ENCODE results near the gene AFAP1L2.

The AFAP1L2 gene

GRCh38 chr10:114404171-114405010, at the start of gene AFAP1L2:
Gene AFAP1L2, minus strand, starts transcription at chr10:114404502. Its CDS starts 47 bp downstream, at chr10:114404455.
- peak; percentile 31 for DNase-seq (ENCODE audit: low spot score)

DNA sequence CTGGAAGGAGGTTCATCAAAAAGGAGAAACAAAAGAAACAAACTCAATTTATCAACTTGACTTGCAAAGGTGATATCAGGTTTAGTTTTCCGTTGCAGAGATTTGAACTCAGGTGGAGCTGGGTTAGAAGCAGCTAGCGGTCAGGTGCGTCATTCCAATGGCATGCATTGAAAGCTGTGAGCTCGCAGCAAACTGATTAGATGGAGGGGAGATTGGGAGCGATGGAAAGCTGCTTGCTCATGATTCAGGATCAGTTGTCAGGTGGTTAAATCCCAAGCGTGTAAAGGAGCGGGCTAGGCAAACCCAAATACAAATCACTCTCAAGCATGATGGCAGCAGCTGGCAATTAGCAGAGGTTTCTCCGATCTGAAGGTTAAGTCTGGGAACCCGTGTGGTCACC, 49.3 kb upstream of the AFAP1L2 start:
- no peak for DNase-seq (ENCODE audit: low spot score)

DNA sequence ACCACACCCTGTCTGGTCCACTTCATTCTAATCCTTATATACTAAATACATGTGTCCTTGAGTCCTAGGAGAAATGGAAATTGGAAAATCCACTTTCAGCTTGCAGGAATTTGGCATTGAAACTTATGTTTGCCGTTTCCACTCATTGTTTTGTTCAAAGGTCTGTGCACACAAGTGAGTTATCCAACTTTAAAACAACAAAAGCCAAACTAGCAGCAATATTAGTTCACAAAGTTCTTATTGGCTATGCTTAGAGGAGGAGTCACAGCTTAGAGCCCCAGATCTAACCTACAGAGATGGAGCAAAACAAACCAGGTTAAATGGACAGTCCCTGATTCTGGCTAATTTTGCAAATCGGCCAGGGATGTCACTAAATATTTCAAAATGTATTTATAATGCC, 44.6 kb upstream of the AFAP1L2 start:
- no peak for DNase-seq (ENCODE audit: low spot score)

DNA sequence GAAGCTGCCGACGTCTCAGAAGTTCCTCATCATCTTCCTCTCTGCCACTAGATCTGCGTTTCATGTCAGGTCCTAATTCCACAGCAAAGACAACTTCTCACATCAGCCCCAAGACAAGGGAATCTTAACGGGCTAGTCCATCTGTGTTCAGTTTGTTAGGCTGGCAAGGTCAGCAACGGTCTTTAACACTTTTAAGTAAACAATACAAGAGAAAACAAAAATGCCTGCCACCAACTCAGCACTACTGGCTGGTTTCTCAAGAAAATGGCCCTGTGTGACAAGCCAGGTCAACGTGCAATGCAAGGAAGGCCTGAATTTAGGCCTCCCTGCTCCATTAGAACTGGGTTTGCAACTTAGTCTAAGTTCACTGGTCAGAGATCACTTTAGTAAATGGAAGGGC, 41.0 kb upstream of the AFAP1L2 start:
- no peak for DNase-seq (ENCODE audit: low spot score)

DNA sequence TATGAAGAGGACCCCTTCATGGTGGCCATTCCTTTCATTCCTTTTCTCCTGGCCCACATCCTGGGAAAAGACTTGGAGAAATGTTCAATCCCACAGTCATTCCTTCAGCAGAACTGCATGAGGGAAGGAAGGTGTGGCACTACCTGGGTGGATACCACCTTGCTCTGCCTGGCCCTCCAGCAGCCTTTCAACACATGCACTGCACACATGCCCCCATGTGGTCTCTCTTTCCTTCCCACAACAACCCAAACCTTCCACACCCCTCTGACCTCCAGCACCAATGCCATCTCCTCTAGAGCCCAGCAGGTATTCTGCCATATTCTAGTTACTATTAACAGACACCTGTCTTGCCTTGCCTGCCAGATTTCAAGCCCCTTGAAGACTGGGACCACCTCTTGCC, 40.5 kb upstream of the AFAP1L2 start:
- no peak for DNase-seq (ENCODE audit: low spot score)

- no peak for DNase-seq (ENCODE audit: low spot score)
Observed at GRCh38 chr10:114442091-114442630, 37.9 kb upstream of the AFAP1L2 start.

DNA sequence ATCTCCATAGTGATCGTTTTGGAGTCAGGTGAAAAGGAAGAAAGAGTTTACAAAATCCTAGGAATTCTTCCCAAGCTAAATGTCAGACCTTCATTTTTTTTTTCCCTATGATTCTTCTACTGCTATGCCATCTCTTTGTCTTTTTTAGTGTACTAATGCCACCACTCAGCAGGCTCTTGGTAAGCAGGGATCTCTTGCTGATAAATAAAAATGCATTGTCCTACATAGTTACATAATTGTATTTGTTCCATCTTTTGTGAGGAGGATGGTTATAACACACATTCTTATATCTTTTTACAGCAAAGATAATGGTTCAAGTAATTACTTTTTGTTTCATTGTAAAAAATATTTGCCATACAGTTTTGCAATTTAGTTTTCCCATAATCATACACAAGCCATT, 36.8 kb upstream of the AFAP1L2 start:
- DNase-seq (ENCODE audit: low spot score), result peak; percentile 44

DNA sequence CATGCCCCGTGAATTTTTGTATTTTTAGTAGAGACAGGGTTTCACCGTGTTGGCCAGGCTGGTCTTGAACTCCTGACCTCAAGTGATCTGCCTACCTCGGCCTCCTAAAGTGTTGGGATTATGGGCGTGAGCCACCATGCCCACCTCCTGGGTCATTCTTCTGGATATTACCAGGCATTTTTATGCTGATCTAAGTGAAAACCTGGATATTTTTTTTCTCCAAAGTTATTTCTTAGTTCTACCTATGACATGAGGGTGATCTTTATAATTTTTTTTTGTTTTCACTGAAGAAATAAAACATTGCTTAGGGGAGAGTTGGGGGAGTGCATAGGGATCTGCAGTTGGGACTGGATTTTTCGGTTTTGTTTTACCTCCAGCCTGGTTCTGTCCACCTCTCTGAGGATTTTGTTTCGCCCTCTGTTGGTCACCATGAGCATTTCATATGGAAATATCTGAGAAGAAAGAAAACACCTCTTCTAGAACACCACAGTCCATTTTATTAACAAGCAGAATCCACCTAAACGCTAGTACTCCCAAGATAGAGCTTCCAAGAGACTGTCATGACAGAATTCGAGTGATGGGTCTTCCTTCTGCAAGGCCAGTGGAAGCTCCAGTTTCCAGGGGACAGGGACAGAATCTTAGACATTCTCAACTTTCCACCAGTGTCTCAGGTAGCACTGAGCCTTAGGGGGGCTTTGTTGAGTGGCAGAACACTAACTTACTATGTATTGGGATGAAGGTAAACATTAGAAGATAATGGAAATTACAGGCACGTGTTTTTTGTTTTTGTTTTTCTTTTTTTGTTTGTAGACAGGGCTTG, 33.4 kb upstream of the AFAP1L2 start:
- DNase-seq (ENCODE audit: low spot score), result no peak

GRCh38 chr10:114436941-114437340, 32.6 kb upstream of the AFAP1L2 start:
- no peak for DNase-seq (ENCODE audit: low spot score)

GRCh38 chr10:114432566-114433093, 28.3 kb upstream of the AFAP1L2 start:
- no peak for DNase-seq (ENCODE audit: low spot score)

DNA sequence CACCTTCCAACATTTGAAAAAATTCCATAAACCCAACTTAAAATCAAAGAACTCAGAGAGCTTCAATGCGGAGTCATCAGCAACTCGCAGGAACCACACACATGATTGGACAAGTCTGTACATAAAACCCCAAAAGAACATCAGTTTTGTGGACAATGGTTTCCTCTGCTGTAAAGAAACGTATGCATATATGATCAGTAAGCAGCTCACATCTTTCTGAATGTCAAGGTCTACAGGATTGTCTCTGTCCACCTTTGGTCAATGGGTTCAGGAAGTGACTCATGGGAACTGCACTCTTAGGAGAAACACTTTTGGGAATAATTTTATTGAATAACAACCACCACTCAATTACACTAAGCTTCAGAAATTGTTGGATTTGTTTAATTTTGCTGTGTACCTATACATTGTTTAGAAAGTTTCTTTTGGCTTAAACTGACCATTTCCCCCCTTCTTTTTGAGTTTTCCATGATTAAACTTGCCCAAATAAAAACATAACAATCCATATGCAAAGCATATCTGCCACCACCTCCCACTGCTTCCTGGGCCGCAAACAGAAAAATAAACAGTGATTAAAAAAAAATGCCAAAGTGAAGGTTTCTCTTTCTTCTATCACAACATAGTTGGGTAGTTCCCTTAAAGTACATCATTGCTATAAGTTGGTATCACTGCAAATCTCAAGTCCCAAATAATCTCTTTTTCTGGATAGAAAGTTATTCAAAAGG, 27.3 kb upstream of the AFAP1L2 start:
- DNase-seq (ENCODE audit: low spot score), result no peak

DNA sequence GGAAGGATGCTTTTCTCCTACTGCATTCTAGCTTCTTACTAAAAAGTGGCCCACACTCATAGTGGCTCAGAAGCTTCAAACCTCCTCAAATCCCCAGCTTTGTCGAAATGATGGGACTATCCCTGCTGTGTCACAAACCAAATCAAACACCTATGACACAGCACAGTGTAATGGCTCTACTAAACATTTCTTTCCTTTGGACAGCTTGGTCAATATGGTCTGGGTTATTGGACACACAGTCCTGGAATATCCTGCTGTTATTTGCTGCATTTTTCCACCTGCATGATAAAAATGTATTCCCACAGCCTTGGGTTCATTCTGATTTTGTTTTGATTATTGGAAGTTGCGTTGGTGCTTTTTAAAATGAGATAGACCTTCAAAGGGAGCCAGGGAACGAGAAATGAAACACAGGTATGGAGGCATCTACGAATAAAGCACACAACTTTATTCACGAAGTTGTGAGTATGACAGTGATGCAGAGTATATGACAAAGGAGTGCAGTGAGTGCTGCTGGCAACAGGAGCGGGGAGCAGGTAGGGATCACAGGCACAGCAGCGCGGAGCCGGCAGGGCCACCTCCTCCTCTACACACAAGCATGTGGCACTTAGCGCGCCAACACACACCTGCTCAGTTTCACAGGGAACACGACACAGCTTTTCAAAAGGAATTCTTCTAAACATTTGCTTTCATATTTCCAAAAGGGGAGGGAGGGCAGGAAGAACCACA, 26.5 kb upstream of the AFAP1L2 start:
- DNase-seq (ENCODE audit: low spot score), result no peak

- no peak for DNase-seq (ENCODE audit: low spot score)
Observed at GRCh38 chr10:114429581-114430335, 25.5 kb upstream of the AFAP1L2 start.

DNA sequence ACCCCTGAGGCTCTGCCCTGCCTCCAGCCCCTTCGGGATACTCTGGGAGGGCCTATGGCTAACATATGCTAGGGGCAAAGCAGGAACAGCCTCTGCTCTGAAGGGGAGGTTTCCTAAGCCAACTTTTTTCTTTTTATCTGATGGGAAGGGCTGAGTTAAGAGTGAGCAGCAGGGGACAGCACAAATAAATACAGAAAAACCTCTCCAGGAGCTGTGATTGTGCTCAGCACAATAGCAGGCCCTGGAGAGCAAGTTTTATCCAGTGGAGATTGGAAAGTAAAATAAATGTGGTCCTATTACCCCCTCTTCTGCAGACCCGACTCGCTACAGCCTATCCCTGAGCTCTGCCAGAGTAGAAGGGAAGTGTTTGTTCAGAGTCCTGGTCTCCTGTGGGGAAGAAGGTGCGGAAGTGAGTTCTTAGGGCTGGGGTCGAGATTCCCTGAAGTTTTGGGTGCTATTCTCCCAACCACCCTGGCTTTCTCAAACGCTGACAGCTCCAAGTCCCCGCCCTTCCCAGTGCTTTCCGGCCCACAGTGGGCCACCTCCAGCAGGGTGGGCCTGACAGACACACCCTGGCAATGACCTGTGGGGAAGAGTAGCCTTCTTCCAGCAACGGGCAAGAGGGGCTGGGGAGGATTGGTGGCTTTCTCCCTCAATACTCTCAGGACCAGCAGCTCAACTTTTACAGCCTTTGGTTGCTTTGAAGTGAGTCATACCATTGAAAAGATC, 23.0 kb upstream of the AFAP1L2 start:
- no peak for DNase-seq (ENCODE audit: low spot score)

DNA sequence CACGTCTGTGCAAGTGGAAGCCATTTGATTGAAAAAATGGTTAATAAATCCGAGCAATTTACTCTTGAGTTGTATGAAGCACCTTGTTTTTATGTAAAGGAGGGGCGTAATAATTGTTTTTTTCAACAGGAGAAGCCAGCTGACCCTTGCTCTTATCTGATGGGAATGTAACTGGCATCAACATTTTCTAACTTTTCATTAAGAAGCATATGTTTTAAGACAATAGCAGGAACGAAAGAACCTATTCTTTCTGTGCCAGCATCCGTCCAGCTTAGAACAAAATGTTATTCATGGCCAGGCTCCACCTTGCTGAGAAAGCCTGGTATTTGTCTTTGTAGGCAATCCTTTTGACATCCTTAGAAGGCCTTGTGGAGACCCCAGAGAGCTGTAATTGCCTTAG, 22.2 kb upstream of the AFAP1L2 start:
- DNase-seq (ENCODE audit: low spot score), result no peak

- DNase-seq (ENCODE audit: low spot score), result no peak
Observed at GRCh38 chr10:114420811-114421485, 16.6 kb upstream of the AFAP1L2 start.

- no peak for DNase-seq (ENCODE audit: low spot score)
Observed at GRCh38 chr10:114418109-114418508, 13.8 kb upstream of the AFAP1L2 start.

- no peak for DNase-seq (ENCODE audit: low spot score)
Observed at GRCh38 chr10:114412907-114413797, 8.8 kb upstream of the AFAP1L2 start.

All from cerebellar cortex (tissue), 1 donor.